HPDE6-E6E7 (cell line): ENCODE measurements around the gene FHDC1.
A peak's percentile ranks its signal among the peaks of the same experiment; 100 is the strongest.

ENCODE experiments used
- DNase-seq: peaks from one replicate; pipeline ENCODE4 v3.0.0; 2011; ENCODE audit warnings: missing footprints; ENCODE audit errors: extremely low spot score

Gene FHDC1

GRCh38 chr4:152957437-152958171 is 21.5 kb downstream of the FHDC1 start:
- DNase-seq, result no peak

GRCh38 chr4:152959080-152959479 is 23.0 kb downstream of the FHDC1 start:
- DNase-seq, result no peak

GRCh38 chr4:152960082-152960481 is 24.0 kb downstream of the FHDC1 start:
- DNase-seq, result no peak

GRCh38 chr4:152961014-152961772 is 25.1 kb downstream of the FHDC1 start:
- DNase-seq, result no peak

GRCh38 chr4:152961773-152962115 is 25.6 kb downstream of the FHDC1 start:
- DNase-seq, result no peak

- DNase-seq, result no peak
Measured at GRCh38 chr4:152962150-152962549, 26.0 kb downstream of the FHDC1 start.

GRCh38 chr4:152964335-152964734 is 28.2 kb downstream of the FHDC1 start:
- no peak for DNase-seq

- no peak for DNase-seq
Measured at GRCh38 chr4:152965611-152966010, 29.5 kb downstream of the FHDC1 start.

- DNase-seq, result no peak
Measured at GRCh38 chr4:152967907-152968306, 31.8 kb downstream of the FHDC1 start.

GRCh38 chr4:152968806-152969394 is 32.8 kb downstream of the FHDC1 start:
- DNase-seq, result peak; percentile 54

GRCh38 chr4:152970102-152970820 is 34.1 kb downstream of the FHDC1 start:
- peak; percentile 49 for DNase-seq

- no peak for DNase-seq
Measured at GRCh38 chr4:152971053-152971452, 34.9 kb downstream of the FHDC1 start.

GRCh38 chr4:152972821-152973628 is 36.9 kb downstream of the FHDC1 start:
- peak; percentile 70 for DNase-seq

GRCh38 chr4:152973629-152974467 is 37.7 kb downstream of the FHDC1 start:
- no peak for DNase-seq

- no peak for DNase-seq
Measured at GRCh38 chr4:152974468-152975379, 38.6 kb downstream of the FHDC1 start.

- no peak for DNase-seq
Measured at GRCh38 chr4:152975380-152976211, 39.5 kb downstream of the FHDC1 start.

GRCh38 chr4:152976212-152976761 is 40.2 kb downstream of the FHDC1 start:
- DNase-seq, result no peak

- no peak for DNase-seq
Measured at GRCh38 chr4:152979731-152980330, 43.7 kb downstream of the FHDC1 start.
